Endothelial cell of umbilical vein (primary cell): ENCODE data around the gene ARHGEF28. TPM values are rescaled to one million over a fixed set of nuclear protein-coding genes. Genes with fewer than 3 reads are reported as not detected.

Experiments used
- BruUV-seq: library from RNA; stranded (reverse); fragments of 400-500 nt; replicated peaks from 2 replicates; lab custom pipeline; 2021; lab: Mats Ljungman, UMichigan
- CTCF ChIA-PET: fragments of 300-600, 350-600 bp; sonication (Branson Sonifier 250); formaldehyde crosslinking; loops from one replicate; lab custom pipeline; 2021; ENCODE audit warnings: antibody characterized with exemption, inconsistent platforms; lab: Charles Lee
- POLR2A ChIA-PET: fragments of 300-600, 350-600 bp; sonication (Branson Sonifier 250); formaldehyde crosslinking; loops from one replicate; lab custom pipeline; 2021; ENCODE audit warnings: antibody characterized with exemption, inconsistent platforms; lab: Charles Lee
- DNase-seq: peaks from one replicate; pipeline ENCODE4 v3.0.0-alpha.2; 2011; ENCODE audit warnings: low read depth, low spot score
- FAIRE-seq: peaks from 2 replicates; lab custom pipeline; 2011; peaks lifted over from hg19 to GRCh38; lab: Jason Lieb, UNC
- H2AFZ ChIP-seq: 2 replicates; pipeline ENCODE4 v1.6.0; 2012; ENCODE audit warnings: low read depth, low read length, control low read depth, inconsistent platforms
- H3K27ac ChIP-seq: 2 replicates; pipeline ENCODE4 v1.5.1; 2011; ENCODE audit warnings: low read depth, mild to moderate bottlenecking, control low read depth, low read length, moderate library complexity; ENCODE audit not compliant: insufficient read depth
- H3K27me3 ChIP-seq, 2 experiments: 2 replicates each; pipeline versions ENCODE4 v1.6.0 to v1.6.1; 2011; ENCODE audit warnings: low read length in 2 of 2, mixed read lengths in 1 of 2; ENCODE audit not compliant: control insufficient read depth in 2 of 2, insufficient read depth in 2 of 2
- H3K36me3 ChIP-seq, 2 experiments: 2 replicates in 1 of 2; 3 replicates in 1 of 2; pipeline ENCODE4 v1.5.1; 2011; ENCODE audit warnings: low read length in 2 of 2, mild to moderate bottlenecking in 1 of 2, moderate library complexity in 1 of 2; ENCODE audit not compliant: control insufficient read depth in 2 of 2, insufficient read depth in 2 of 2; ENCODE audit errors: extremely low read depth in 1 of 2
- H3K4me1 ChIP-seq: 3 replicates; pipeline ENCODE4 v1.5.1; 2011; ENCODE audit warnings: mild to moderate bottlenecking, low read length; ENCODE audit not compliant: control insufficient read depth, insufficient read depth; ENCODE audit errors: extremely low read depth
- H3K4me2 ChIP-seq: 2 replicates; pipeline ENCODE4 v1.6.1; 2011; ENCODE audit warnings: low read length, control low read depth, mixed read lengths; ENCODE audit not compliant: insufficient read depth
- H3K4me3 ChIP-seq, 3 experiments: fragments of 200-600 bp in 1 of 3; sonication (generic), shearing (Covaris generic) in 1 of 3; replicated peaks in 1 of 3; 2 replicates each; pipeline ENCODE4 v1.5.1; 2011 to 2016; ENCODE audit warnings: control low read depth in 3 of 3, low read length in 3 of 3, mild to moderate bottlenecking in 2 of 3, inconsistent platforms in 1 of 3, low read depth in 1 of 3, moderate library complexity in 1 of 3; ENCODE audit not compliant: insufficient read depth in 1 of 3
- H3K79me2 ChIP-seq: 2 replicates; pipeline ENCODE4 v1.6.0; 2012; ENCODE audit warnings: low read length, inconsistent platforms; ENCODE audit not compliant: control insufficient read depth, insufficient read depth
- H3K9ac ChIP-seq: replicated peaks from 2 replicates; pipeline ENCODE3; 2011; ENCODE audit warnings: low read length, control low read depth; ENCODE audit not compliant: insufficient read depth; ENCODE audit errors: extremely low read depth
- H3K9me1 ChIP-seq: replicated peaks from 3 replicates; pipeline ENCODE4 v1.6.0; 2011; ENCODE audit warnings: mild to moderate bottlenecking, low read length; ENCODE audit not compliant: control insufficient read depth, insufficient read depth; ENCODE audit errors: extremely low read depth
- H3K9me3 ChIP-seq: replicated peaks from 2 replicates; pipeline ENCODE4 v1.5.1; 2012; ENCODE audit warnings: low read length, inconsistent platforms; ENCODE audit not compliant: control insufficient read depth, insufficient read depth
- H4K20me1 ChIP-seq: replicated peaks from 2 replicates; pipeline ENCODE3; 2011; ENCODE audit warnings: mild to moderate bottlenecking, low read length; ENCODE audit not compliant: control insufficient read depth, insufficient read depth; ENCODE audit errors: extremely low read depth
- EZH2 ChIP-seq: IDR thresholded peaks from 2 replicates; pipeline ENCODE4 v1.6.1; 2012; ENCODE audit warnings: borderline replicate concordance, low read depth, mild to moderate bottlenecking, moderate library complexity, low read length, inconsistent platforms; ENCODE audit not compliant: severe bottlenecking
- FOS ChIP-seq: IDR thresholded peaks from 2 replicates; pipeline ENCODE4 v1.6.1; 2011; ENCODE audit warnings: mild to moderate bottlenecking, low read length, moderate library complexity, borderline replicate concordance; ENCODE audit not compliant: insufficient read depth
- GATA2 ChIP-seq: IDR thresholded peaks from 2 replicates; pipeline ENCODE4 v1.7.0; 2011; ENCODE audit warnings: low read depth, mild to moderate bottlenecking, moderate library complexity, mixed read lengths, low read length; ENCODE audit not compliant: insufficient read length, insufficient read depth
- JUN ChIP-seq: IDR thresholded peaks from 2 replicates; pipeline ENCODE4 v1.6.1; 2011; ENCODE audit warnings: borderline replicate concordance, low read depth; ENCODE audit not compliant: insufficient read length, insufficient read depth
- MYC ChIP-seq: IDR thresholded peaks from one replicate; pipeline ENCODE4 v1.6.1; 2011; ENCODE audit warnings: mild to moderate bottlenecking, low read depth, low read length
- POLR2A ChIP-seq: IDR thresholded peaks from 2 replicates; pipeline ENCODE4 v1.6.1; 2012; ENCODE audit warnings: low read depth, mild to moderate bottlenecking, control low read depth, low read length
- POLR2AphosphoS5 ChIP-seq: IDR thresholded peaks from 2 replicates; pipeline ENCODE4 v1.6.1; 2012; ENCODE audit warnings: low read depth, mild to moderate bottlenecking, control low read depth, low read length, moderate library complexity; ENCODE audit not compliant: insufficient read depth
- dilution Hi-C: fragments of 300-500 bp; cut with MboI; formaldehyde crosslinking; loops from one replicate; pipeline ENCODE4 v1.15.0; 2019; ENCODE audit warnings: low sequenced_read_pairs; ENCODE audit not compliant: extremely low pct_ligation_motif_present
- intact Hi-C: fragments of 100-400 bp; cut with micrococcal nuclease; formaldehyde crosslinking; loops from one replicate; pipeline ENCODE4 v1.10.0; 2022
- polyA plus RNA-seq, 4 experiments: library from polyadenylated mRNA; depleted of rRNA in 3 of 4; stranded (reverse) in 3 of 4; unstranded in 1 of 4; fragments of >200 nt; gene quantifications; 2 replicates each; pipeline versions ENCODE4 v1.2.1 to v1.2.3, GENCODE V29; 2011 to 2012; ENCODE audit warnings: missing spikeins in 1 of 4
- total RNA-seq: library from RNA; stranded (reverse); gene quantifications from 2 replicates; pipeline ENCODE4 v1.2.3, GENCODE V29; 2021
- TF ChIP-seq, protein P1 (sequence below): IDR thresholded peaks from 2 replicates; pipeline ENCODE4 v1.6.1; 2011; ENCODE audit not compliant: insufficient read depth, insufficient read length
- TF ChIP-seq, protein P2 (sequence below), 2 donors: IDR thresholded peaks; 1 replicate in 1 of 2; 2 replicates in 1 of 2; pipeline ENCODE4 v1.5.1; 2011; ENCODE audit warnings: low read length in 2 of 2, mild to moderate bottlenecking in 2 of 2, moderate library complexity in 2 of 2, control low read depth in 1 of 2, inconsistent platforms in 1 of 2, low read depth in 1 of 2; ENCODE audit not compliant: insufficient read depth in 1 of 2; ENCODE audit errors: extremely low read depth in 1 of 2

ARHGEF28 gene
- total and polyA plus RNA-seq, 2 donors (not counting 3 experiments of a cell fraction or from before 2014, with no cell fraction given) = 29.5 to 108 TPM

- intact Hi-C loops (no loop called here), dilution Hi-C loops (no loop called here)
- H3K9me1 ChIP-seq = no peaks in the 10 kb centered on the region
- no peak overlapping the region for H3K4me3 ChIP-seq
- CTCF ChIA-PET = no interaction called here
- H3K36me3 ChIP-seq = peaks cover 8 to 9% of the 10 kb centered on the region in 2 experiments
- no peak overlapping the region for H3K9ac ChIP-seq
- BruUV-seq = no TSS peak
- DNase-seq (no peak), FAIRE-seq (no peak)
- no peak overlapping the region for H3K4me2 ChIP-seq
- no peaks in the 10 kb centered on the region for H3K4me1 ChIP-seq
- H4K20me1 ChIP-seq = no peaks in the 10 kb centered on the region
- TF ChIP-seq JUN (no peak), FOS (no peak), EZH2 (no peak), POLR2AphosphoS5 (no peak), GATA2 (no peak), MYC (no peak), POLR2A (no peak)
- TF ChIP-seq, protein P1, sequence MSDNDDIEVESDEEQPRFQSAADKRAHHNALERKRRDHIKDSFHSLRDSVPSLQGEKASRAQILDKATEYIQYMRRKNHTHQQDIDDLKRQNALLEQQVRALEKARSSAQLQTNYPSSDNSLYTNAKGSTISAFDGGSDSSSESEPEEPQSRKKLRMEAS = no peak
- TF ChIP-seq, protein P2, sequence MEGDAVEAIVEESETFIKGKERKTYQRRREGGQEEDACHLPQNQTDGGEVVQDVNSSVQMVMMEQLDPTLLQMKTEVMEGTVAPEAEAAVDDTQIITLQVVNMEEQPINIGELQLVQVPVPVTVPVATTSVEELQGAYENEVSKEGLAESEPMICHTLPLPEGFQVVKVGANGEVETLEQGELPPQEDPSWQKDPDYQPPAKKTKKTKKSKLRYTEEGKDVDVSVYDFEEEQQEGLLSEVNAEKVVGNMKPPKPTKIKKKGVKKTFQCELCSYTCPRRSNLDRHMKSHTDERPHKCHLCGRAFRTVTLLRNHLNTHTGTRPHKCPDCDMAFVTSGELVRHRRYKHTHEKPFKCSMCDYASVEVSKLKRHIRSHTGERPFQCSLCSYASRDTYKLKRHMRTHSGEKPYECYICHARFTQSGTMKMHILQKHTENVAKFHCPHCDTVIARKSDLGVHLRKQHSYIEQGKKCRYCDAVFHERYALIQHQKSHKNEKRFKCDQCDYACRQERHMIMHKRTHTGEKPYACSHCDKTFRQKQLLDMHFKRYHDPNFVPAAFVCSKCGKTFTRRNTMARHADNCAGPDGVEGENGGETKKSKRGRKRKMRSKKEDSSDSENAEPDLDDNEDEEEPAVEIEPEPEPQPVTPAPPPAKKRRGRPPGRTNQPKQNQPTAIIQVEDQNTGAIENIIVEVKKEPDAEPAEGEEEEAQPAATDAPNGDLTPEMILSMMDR (IDR thresholded peaks at IDR 0.05; ENCODE audit: extremely low read depth in 1 of 2, insufficient read depth in 1 of 2, low read depth in 1 of 2, low read length in 2 of 2) = no peak
- H3K27ac ChIP-seq = no peak overlapping the region
- peaks cover 2% of the 10 kb centered on the region for H3K79me2 ChIP-seq
- no peaks in the 10 kb centered on the region for H3K27me3 ChIP-seq
- H3K9me3 ChIP-seq = no peaks in the 10 kb centered on the region
- no peak overlapping the region for H2AFZ ChIP-seq
- POLR2A ChIA-PET = no interaction called here
These were observed 184.4 kb downstream of the ARHGEF28 start for GRCh38 chr5:73810429-73810828.
